A673 (cell line): ENCODE data around the gene RNF121.
"Not testable (repeated sequence)": the region's sequence is repeated elsewhere in the genome, so short reads cannot be mapped to it uniquely, and the experiment has no call there.

Experiments
- CTCF ChIP-seq: fragments of 300-800, 200-600 bp; sonication (generic); conservative IDR thresholded peaks from 2 replicates; pipeline ENCODE4 v1.5.1; 2017; ENCODE audit warnings: low read depth, mild to moderate bottlenecking, antibody characterized with exemption, low read length, moderate library complexity, mixed read lengths
- EZH2 ChIP-seq: fragments of 200-600 bp; sonication (generic); IDR thresholded peaks from 2 replicates; pipeline ENCODE4 v1.6.1; 2017; ENCODE audit warnings: borderline replicate concordance, low read depth, mild to moderate bottlenecking, mixed read lengths, antibody characterized with exemption, low read length; ENCODE audit not compliant: poor library complexity, severe bottlenecking

- TF ChIP-seq EZH2, CTCF: not testable (repeated sequence)
These were observed 43.0 kb upstream of the RNF121 start for GRCh38 chr11:71885806-71886205.
